ENCODE results near the gene ZNF281.

DNA sequence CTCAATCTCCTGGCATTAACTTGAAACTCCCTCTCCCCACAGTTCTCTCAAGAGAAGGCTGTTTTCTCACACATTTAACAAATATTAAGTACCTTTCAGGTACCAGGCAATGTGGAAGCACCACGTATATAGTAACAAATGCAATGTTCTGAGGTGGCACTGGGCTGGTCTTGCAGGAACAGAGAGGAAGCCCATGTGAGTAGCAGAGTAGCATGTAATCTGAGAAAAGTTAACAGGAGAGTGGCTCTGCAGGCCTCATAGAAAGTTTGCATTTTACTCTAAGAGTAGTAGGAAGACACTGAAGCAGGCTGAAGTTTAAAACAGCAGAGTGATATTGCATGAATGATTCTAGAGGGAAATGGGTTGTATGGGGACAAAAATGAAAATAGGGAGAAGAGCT, 21.0 kb downstream of the ZNF281 start:
- TF ChIP-seq ZFX (IDR thresholded peaks at IDR 0.05; ENCODE audit: borderline replicate concordance): no peak
- no peak for TF ChIP-seq CTCF (IDR thresholded peaks at IDR 0.05)
